KOPT-K1 (cell line): Measurements from ENCODE around the gene TMEM185B.
"Not testable (repeated sequence)": the region's sequence is repeated elsewhere in the genome, so short reads cannot be mapped to it uniquely, and the experiment has no call there.

Experiments used
- H3K27ac ChIP-seq: fragments of 200-600 bp; sonication (generic); 2 replicates; pipeline ENCODE4 v1.5.1; 2016; ENCODE audit warnings: antibody characterized with exemption, mild to moderate bottlenecking, low read depth, low read length; ENCODE audit not compliant: poor library complexity, severe bottlenecking
- H3K36me3 ChIP-seq: fragments of 200-600 bp; sonication (generic); 2 replicates; pipeline ENCODE4 v1.5.1; 2017; ENCODE audit warnings: antibody characterized with exemption, mild to moderate bottlenecking, low read length, moderate library complexity; ENCODE audit not compliant: insufficient read depth
- H3K9me3 ChIP-seq: fragments of 200-600 bp; sonication (generic); 2 replicates; pipeline ENCODE4 v1.5.1; 2017; ENCODE audit warnings: antibody characterized with exemption, low read length, mild to moderate bottlenecking; ENCODE audit not compliant: insufficient read depth, poor library complexity, severe bottlenecking

Gene TMEM185B

DNA sequence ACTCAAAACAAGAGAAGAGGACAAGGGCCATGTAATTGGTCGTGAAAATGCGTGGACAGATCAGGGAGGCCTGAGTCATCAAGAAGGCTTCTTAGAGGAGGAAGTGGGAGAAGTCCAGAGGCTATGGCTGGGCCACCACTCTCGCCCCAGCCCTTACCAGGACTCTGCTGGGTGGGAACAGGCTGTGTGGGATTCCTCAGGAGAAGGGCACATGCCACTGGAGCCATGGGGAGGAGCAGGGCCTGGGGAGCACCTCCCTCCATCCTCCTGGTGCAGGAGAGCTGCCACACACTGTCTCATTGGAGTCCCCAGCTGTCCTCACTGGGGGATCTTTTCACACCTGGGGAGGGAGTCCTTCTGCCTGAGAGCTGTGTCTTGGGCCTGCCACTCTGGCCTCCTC is 20.0 kb upstream of the TMEM185B start:
- no peaks in the 10 kb centered on the region for H3K36me3 ChIP-seq
- no peaks in the 10 kb centered on the region for H3K9me3 ChIP-seq
- no peak overlapping the region for H3K27ac ChIP-seq

- Histone ChIP-seq H3K36me3 (no peaks in the 10 kb centered on the region), H3K9me3 (no peaks in the 10 kb centered on the region), H3K27ac (no peak overlapping the region)
Observed at GRCh38 chr2:120241684-120242083, 18.5 kb upstream of the TMEM185B start.

GRCh38 chr2:120240901-120241429 is 17.8 kb upstream of the TMEM185B start:
- Histone ChIP-seq H3K36me3 (no peaks in the 10 kb centered on the region), H3K27ac (no peak overlapping the region), H3K9me3 (no peaks in the 10 kb centered on the region)

DNA sequence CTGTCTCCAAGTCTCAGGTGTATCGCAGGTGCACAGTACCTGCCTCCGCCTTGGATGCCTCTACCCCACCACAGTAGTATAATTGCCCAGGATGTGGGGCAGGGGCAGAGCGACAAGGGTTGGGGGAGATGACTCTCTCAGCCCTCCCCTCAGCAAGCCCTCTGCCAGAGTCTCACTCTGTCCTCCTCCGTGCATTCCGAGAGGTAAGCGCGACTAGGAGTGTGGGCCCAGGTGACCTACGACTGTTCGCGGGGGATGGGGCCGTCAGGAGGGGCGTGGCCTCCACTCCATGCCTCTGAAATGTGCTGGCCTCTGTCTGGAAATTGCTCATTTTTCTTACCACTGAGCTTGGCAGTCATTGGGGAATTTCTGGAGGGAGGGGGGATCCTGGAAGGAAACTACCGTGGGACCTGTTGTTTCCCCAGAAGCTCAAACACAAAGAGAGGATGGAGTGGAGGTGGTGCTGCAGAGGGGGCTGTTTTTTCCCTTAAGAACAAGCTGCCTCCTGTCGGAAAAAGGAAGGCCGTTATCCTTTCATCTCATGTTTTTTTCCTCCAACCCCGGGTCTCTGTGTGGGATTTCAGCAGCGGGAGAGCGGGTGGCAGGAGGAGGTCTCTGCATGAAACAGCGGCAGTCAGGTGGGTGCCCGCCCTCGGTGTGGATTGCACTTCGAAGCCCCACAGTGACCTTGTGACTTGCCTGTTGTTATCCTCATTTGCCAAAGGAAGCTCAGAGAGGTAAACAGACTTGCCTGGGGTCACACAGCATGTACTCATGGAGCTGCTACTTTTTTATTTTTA is 16.5 kb upstream of the TMEM185B start:
- Histone ChIP-seq H3K36me3 (no peaks in the 10 kb centered on the region), H3K27ac (no peak overlapping the region), H3K9me3 (no peaks in the 10 kb centered on the region)

DNA sequence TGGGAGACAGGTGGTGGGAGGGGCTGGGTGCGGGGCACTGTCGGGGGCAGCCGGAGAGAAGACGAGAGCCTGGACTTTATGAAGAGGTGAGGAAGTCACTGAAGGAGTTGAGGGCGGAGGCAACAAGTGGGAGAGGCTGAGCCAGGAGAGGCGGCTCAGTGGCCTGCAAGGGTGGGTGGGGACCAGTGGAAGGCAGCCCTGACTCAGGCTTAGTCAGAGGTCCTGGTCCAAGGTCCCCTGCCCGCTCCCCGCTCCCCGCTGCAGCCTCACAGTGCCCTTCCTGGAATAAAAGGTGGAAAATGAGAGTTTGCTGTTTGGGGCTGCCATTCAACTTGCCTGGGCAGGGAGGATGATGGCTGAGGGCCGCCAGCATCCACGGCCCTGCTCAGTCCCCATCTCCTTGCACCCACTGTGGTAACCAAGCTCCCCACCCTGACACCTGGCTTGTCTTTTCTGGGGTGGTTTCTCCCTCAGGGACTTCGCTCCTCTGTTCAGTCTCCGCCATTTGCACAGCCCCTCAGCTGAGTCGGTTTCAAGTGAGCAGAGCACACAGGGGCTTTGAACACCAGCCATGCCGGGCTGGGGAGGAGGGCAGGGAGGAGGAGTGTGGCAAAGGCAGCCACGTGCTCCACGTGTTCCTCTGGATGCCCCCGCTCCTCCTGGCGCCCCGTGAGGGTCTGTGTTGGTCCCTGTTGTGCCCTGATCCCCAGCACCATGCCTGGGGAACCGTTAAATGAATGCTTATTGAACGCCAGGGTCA is 15.7 kb upstream of the TMEM185B start:
- H3K27ac ChIP-seq, result no peak overlapping the region

DNA sequence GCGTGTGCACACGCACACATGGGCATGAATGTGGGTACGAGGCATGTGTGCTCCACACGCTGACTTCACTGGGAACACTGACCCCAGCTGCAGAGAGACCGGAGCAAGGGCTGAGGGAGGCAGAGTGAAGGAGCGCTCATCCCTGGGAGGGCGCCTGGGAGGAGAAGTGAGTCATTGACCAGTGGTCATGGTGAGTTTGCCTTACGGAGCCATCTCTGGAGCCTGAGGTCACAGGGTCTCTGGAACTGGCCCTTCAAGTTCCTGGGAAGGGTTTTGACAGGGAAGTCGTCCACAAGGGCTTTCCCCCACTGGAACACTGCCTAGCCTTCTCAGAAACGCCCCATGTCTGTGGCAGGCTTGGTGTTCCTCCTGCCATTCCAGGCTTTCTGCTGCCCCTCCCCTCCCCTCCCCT is 14.3 kb upstream of the TMEM185B start:
- H3K9me3 ChIP-seq, result no peaks in the 10 kb centered on the region
- no peaks in the 10 kb centered on the region for H3K36me3 ChIP-seq
- H3K27ac ChIP-seq, result no peak overlapping the region

More for the DNA sequence above, 15.7 kb upstream of the TMEM185B start:
- Histone ChIP-seq H3K9me3 (no peaks in the 10 kb centered on the region), H3K36me3 (no peaks in the 10 kb centered on the region)

DNA sequence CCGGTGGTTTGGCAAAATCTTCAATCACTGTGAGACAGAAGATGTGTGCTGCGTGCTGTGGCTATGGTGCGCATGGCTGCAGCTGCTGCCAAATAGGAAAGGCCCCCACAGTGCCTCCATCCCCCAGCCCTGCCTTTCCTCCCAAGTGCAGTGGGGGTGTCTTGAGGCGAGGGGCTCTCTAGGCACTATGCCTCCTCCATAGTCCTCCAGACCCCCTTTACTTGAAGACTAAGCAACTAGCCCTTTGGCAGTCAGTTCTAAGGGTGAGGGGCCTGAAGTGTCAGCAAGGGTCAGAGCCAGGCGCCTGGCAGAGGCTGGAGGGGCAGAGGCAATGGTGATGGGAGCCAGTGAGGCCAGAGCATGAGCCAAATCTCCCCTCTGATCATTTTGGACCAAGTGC is 13.6 kb upstream of the TMEM185B start:
- Histone ChIP-seq H3K27ac (no peak overlapping the region), H3K9me3 (no peaks in the 10 kb centered on the region), H3K36me3 (no peaks in the 10 kb centered on the region)

DNA sequence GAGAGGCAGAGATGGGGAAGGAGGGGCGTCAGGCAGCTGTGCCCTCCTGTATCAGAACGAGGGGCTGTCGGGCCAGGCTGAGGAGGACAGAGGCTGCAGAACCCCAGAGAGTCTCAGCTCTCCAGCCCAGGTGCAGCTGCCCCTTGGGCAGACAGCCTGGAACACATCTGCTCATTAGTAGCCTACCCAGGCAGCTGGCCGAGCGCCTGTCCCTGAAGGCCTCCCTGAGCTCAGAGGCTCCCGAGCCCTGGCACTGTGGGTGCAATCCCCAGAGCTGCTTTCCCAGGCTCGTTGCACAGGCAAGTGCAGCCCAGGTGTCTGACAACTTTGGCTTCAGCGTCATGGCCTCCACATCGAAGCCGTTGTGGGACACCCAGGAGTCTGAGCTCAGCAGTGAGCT is 13.1 kb upstream of the TMEM185B start:
- H3K27ac ChIP-seq, result no peak overlapping the region
- H3K36me3 ChIP-seq, result no peaks in the 10 kb centered on the region

DNA sequence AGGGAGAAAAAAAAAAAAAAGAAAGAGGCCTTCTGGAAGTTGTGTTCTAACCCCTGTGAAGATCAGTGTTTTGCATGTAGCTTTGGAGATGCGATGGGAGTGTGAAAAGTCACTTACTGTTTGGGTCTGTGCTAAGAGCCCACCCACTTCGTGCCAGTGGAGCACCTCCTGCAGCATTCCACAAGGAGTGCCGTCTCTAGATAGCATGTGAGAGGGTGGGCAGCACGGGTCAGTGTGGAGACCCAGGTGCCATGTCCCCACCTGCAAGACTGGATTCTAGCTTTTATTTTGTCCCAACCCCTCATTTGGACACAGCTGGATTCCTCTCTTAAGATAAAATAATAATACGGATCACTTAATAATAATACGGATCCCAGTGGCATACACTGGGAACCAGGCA is 12.5 kb upstream of the TMEM185B start:
- Histone ChIP-seq H3K9me3 (no peaks in the 10 kb centered on the region), H3K36me3 (no peaks in the 10 kb centered on the region), H3K27ac (no peak overlapping the region)

More for the DNA sequence above, 13.1 kb upstream of the TMEM185B start:
- no peaks in the 10 kb centered on the region for H3K9me3 ChIP-seq

- not testable (repeated sequence) for H3K27ac ChIP-seq, H3K9me3 ChIP-seq, H3K36me3 ChIP-seq
Observed at GRCh38 chr2:120235158-120235557, 12.0 kb upstream of the TMEM185B start.

DNA sequence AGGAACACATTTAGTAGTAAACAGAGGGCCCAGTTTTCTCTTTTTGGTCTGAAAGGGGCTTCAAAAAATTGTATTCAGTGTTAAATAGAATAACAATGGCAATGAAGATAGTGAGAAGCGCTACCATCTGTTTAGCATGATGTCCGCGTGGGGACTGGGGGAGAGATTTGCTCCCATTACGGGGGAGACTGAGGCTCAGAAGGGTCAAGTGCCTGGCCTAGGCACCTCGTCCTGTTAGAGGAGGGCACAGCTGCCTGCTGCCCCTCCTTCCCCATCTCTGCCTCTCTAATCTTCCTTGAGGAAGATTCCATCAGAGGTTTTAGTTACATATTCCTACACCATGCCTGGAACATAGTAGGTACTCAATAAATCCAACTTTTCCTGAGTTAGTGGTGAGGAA is 10.1 kb upstream of the TMEM185B start:
- Histone ChIP-seq H3K27ac (peak overlapping the region; percentile 90), H3K9me3 (no peaks in the 10 kb centered on the region), H3K36me3 (no peaks in the 10 kb centered on the region)

DNA sequence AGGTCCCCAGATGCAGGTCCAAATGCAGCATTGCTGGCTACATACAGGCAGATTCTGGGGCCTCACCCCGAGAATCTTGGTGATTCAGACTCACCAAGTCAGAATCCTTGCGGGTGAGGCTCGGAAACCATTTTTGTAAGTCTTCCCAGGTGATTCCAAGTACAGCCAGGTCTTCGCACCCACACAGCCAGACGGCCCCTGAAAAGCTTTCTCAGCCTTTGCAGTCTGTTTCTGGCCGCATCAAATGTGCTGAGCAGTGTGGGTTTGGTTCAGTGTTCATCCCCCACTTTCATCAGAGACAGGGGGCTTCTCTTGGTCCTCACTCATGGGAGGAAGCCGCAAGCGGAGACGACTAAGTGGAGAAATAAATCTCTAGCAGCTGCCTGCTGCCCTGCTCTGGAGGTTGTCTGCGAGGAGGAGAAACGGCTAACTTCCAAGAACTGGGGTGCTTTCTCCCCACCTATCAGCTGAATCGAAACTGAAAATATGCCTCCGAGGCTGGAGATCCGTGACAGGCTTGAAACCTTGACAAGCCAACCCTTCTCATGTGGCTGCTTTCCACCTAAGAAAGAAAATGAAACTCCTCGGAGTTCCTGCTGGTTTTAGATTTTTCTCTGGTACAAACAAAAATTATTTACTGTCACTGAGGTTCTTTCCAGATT is 8.9 kb upstream of the TMEM185B start:
- no peaks in the 10 kb centered on the region for H3K9me3 ChIP-seq
- H3K27ac ChIP-seq, result peak overlapping the region; percentile 90

DNA sequence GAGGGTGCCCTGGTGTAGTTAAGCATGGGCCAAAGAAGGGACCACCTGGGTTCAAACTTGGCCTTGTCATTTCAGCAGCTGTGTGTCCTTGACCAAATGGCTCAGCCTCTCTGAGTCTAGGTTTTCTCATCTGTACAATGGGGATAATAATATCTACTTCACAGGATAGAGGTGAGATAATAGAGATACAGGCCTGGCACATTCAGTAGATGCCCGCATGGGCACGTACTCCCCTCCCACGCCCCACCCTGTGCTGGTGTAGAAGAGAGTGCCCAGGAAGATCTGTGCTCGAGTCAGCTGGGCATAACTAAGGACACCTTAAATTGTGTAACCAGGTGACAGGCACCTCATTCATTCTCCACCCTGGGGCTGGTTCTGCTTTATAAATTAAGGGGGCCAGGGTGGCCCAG is 8.4 kb upstream of the TMEM185B start:
- Histone ChIP-seq H3K27ac (peak overlapping the region; percentile 90), H3K36me3 (no peaks in the 10 kb centered on the region), H3K9me3 (no peaks in the 10 kb centered on the region)

More for the DNA sequence above, 8.9 kb upstream of the TMEM185B start:
- H3K36me3 ChIP-seq, result no peaks in the 10 kb centered on the region

- no peaks in the 10 kb centered on the region for H3K9me3 ChIP-seq
- H3K27ac ChIP-seq, result peak overlapping the region; percentile 90
- H3K36me3 ChIP-seq, result no peaks in the 10 kb centered on the region
Observed at GRCh38 chr2:120230515-120231471, 7.6 kb upstream of the TMEM185B start.
